Esophagus mucosa (tissue), 1 donor: ENCODE results near the gene LONP2. TPM values are rescaled to one million over a fixed set of nuclear protein-coding genes. Genes with fewer than 3 reads are reported as not detected.

Source experiments
- ATAC-seq: fragments of 200-7000 bp; cut with Tn5 transposase; one replicate; pipeline ENCODE4 v1.9.1; 2020
- total RNA-seq: library from RNA; stranded (reverse); gene quantifications from one replicate; pipeline ENCODE4 v1.2.4, GENCODE V29; 2023
- donor health status: DM: yes; HTN: yes; CAD: no.

Gene LONP2, protein sequence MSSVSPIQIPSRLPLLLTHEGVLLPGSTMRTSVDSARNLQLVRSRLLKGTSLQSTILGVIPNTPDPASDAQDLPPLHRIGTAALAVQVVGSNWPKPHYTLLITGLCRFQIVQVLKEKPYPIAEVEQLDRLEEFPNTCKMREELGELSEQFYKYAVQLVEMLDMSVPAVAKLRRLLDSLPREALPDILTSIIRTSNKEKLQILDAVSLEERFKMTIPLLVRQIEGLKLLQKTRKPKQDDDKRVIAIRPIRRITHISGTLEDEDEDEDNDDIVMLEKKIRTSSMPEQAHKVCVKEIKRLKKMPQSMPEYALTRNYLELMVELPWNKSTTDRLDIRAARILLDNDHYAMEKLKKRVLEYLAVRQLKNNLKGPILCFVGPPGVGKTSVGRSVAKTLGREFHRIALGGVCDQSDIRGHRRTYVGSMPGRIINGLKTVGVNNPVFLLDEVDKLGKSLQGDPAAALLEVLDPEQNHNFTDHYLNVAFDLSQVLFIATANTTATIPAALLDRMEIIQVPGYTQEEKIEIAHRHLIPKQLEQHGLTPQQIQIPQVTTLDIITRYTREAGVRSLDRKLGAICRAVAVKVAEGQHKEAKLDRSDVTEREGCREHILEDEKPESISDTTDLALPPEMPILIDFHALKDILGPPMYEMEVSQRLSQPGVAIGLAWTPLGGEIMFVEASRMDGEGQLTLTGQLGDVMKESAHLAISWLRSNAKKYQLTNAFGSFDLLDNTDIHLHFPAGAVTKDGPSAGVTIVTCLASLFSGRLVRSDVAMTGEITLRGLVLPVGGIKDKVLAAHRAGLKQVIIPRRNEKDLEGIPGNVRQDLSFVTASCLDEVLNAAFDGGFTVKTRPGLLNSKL
- 36.2 TPM for total RNA-seq

- ATAC-seq, result peak; percentile 98
These were observed at the start of gene LONP2 for GRCh38 chr16:48244080-48244862. Gene LONP2 (plus strand): TSS chr16:48244300. CDS start chr16:48244389, 89 bp downstream.

DNA sequence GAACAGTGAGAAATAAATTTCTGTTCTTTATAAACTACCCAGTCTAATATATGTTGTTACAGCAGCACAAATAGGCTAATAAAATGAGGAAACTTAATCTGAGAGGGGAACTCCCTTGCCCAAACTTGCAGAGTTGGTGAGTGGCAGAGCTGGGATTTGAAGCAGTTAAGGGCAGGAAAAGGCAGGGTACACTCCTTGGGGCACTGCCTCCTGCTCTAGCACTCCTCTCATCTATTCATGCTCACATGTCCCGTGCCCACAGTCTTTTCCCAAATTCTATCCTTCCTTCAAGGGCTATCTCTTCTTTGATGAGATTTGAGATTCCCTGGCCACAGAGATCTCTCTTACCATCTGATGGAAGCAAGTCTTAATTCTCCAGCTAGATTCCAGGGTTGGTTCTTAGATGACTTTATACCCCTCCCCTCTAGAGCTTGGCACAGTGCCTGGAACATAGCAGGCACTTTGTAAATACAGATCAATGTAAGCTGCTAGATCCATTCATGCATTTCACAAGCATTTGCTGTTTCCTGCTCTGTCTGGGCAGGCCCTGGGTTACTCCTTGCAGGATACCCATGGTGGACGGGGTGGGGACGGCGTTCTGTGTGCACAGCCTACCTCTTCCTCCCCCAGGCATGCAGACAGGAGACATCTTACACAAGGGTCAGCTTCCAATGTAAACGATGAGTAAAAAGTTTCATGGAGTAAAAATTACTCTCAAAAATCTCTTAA is 49.1 kb upstream of the LONP2 start:
- ATAC-seq, result peak; percentile 96

GRCh38 chr16:48197294-48197693 is 46.8 kb upstream of the LONP2 start:
- no peak for ATAC-seq

GRCh38 chr16:48201515-48202201 is 42.4 kb upstream of the LONP2 start:
- ATAC-seq, result no peak

DNA sequence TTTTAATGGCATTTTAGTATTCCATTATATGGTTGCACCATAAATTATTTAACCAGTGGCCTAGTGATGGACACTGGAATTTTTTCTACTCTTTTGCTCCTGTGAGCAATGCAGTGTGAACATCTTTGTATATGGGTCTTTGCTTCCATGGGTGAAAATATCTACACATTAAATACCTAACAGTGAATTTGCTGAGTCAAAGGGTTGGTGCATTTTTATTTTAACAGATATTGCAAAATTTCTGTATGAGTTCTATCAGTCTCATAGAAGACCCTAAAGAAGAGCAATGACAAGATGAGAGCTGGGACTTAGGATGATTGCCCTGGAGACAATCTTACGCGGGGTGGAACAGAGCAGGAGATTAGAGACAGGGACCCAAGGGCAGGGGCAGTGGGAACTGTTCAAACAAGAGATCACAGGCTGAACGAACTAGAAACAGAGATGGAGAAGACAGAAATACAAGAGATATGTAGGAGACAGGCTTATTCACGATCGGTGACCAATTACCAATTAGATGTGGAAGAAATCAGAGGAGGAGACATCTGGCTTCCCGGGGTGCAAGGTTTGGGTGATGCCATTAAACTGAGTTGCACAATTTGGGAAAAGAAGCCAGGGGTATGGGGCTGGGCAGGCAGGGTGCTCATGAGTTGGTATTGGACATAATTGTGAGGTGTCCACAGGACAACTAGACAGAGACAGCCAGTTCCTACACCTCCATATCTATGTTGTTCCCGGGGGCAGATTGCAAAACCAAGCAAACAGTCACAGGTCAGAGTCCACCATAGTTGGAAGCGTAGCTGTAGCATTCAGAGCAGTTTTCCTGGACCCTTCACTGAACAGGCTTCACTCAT is 39.9 kb upstream of the LONP2 start:
- no peak for ATAC-seq

- ATAC-seq, result no peak
These were observed 39.3 kb upstream of the LONP2 start for GRCh38 chr16:48204825-48205151.

DNA sequence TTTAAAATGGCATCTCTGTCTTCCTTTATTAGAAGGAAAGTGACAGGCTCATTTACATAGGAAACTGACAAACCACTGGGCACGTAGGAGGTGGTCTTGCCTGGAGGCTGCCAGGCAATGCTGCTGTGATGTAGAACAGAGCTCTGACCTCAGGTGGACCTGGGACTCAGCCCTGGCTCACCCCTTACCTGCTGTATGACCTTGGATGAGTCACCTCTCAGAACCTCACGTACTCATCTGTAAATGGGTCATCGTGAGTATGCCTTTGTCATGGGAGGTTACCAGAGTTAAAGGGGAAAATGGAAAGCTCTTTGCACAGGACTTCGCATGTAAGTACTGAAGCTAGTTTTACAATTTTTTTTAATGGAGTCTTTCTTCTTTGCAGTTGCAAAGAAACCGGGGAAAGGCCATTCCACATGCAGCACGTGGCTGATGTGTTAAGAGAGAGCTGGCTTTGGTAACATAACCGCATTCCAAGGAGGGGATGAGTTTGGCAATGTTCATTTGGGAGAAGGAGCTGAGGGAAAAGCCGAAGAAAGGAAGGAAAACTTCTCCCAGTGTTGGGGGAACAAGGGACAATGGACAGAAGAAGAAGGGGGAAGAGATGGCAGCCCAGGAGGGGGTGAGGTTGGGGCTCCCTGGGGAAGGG is 37.4 kb upstream of the LONP2 start:
- peak; percentile 94 for ATAC-seq

DNA sequence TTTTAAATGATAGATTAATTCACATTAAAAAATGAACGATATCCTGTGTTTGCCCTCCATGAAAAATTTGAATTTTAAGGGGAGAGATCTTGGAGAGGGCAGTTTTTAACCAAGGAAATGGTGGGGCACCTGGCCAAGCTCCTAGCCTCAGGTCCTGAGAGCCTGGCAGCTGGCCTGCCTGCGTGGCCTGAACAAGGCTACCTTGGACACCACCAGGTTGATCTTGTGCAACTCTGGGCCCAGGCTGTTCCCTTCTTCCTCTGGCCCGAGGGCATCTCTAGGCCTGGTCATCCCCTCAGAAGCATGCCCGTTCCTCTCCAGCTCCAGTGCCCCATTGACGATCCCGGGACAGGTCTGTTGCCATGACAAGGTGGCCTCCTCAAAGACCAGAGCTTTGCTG is 33.4 kb upstream of the LONP2 start:
- ATAC-seq, result no peak

DNA sequence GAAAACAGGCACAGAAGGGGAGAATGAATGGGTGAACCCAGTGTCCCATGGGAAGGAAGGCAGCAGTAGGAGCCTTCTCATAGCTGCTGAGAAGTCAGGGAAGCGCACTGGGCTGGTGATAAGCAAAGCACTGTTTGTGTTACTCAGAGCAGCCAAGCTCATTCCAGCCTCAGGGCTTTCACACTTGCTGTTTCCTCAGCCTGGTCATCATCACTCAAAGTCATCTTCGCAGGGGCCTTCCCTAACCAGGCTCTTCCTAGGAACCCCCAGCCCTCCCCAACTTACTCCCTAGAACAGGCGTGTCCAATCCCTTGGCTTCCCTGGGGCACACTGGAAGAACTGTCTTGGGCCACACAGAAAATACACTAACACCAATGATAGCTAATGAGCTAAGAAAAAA is 32.1 kb upstream of the LONP2 start:
- peak; percentile 23 for ATAC-seq

DNA sequence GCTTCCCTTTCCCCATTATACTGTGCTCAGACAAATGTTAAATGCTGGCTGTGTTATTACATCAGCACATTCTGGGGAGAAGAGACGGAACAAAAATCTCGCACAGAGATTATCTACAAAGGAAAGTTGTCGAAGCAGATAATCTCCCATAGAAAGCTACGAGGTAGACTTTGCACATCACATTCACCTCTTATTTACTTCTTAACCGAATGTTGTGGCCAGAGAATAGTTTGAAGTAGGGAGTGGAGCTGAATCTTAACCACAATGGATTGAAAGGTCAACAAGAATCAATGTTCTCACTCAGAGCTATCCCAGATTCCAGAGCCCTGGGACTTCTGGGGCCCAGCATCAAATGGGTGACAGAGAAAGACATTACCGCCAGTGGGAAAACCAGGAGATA is 28.4 kb upstream of the LONP2 start:
- ATAC-seq, result no peak

DNA sequence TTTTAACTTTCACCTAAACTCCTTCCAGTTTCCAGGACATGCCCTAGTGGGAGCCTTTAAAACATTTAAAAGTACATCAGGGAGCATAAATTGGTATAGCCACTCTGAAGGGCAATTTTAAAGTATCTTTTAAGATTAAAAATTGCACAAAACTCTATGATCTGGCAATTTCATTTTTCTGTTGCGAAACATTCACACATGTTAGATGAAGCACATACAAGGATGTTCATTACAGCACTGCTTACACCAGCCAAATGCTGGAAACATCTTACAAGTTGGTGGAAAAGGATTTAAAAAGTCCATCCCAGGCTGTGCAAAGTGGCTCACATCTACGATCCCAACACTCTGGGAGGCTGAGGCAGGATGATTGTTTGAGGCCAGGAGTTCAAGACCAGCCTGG is 26.4 kb upstream of the LONP2 start:
- no peak for ATAC-seq

GRCh38 chr16:48218473-48218872 is 25.6 kb upstream of the LONP2 start:
- ATAC-seq, result no peak

GRCh38 chr16:48220891-48221290 is 23.2 kb upstream of the LONP2 start:
- no peak for ATAC-seq

GRCh38 chr16:48223490-48223889 is 20.6 kb upstream of the LONP2 start:
- ATAC-seq, result no peak

DNA sequence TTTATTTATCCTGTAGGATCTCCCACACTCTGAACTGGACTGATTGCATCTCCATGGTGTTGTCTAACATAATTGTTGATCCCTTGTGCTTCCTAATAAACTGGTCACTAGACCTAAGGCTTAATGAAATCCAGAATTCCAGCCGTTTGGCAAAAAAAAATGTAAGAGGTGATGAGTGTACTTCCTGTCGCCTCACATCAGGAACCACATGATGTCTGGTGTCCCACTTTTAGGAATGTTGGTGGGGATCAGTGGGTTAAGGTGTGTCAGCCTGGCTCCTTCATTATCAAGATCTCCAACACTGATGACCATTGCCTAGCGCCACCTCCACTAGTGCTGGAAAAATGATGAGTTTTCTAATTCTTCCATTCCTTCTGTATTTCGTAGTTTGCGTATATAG is 18.6 kb upstream of the LONP2 start:
- no peak for ATAC-seq

GRCh38 chr16:48231727-48232492 is 12.2 kb upstream of the LONP2 start:
- no peak for ATAC-seq

DNA sequence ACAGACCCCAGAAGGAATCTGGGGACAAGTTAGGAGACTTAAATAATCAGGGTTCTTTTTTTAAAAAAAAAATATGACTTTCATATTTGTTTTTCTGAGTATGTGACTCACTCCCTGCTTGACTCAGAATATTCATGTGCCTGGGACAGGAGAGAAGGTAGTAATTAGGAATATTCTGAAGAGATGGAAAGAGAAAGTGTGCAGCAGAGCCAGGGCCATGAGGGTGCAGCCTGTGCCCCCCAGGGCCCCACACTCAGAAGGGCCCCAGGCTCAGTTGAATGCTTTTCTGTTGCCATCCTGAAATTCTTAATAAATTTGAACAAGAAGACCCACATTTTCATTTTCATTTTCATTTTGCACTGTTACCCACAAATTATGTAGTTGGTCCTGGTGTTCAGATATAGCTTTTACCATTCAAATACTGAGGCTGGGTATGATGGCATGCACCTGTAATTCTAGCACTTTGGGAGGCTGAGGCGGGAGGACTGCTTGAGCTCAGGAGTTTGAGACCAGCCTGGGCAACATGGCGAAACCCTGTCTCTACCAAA is 11.5 kb upstream of the LONP2 start:
- no peak for ATAC-seq

- no peak for ATAC-seq
These were observed 9.5 kb upstream of the LONP2 start for GRCh38 chr16:48234630-48235029.

- ATAC-seq, result peak; percentile 9
These were observed 9.0 kb upstream of the LONP2 start for GRCh38 chr16:48235058-48235555.
